TTC549 (cell line): Measurements from ENCODE around the gene DRAM1.
"Not testable (repeated sequence)": the region's sequence is repeated elsewhere in the genome, so short reads cannot be mapped to it uniquely, and the experiment has no call there.

ENCODE experiments used
- FAIRE-seq: peaks from 2 replicates; lab custom pipeline; 2012; peaks lifted over from hg19 to GRCh38; lab: Jason Lieb, UNC

DRAM1 gene

GRCh38 chr12:101876861-101877805 lies at the start of gene DRAM1:
Gene DRAM1, plus strand, starts transcription at chr12:101877580. Its CDS starts 210 bp downstream, at chr12:101877790.
- FAIRE-seq = no peak

- no peak for FAIRE-seq
Measured at GRCh38 chr12:101828463-101829196, 48.8 kb upstream of the DRAM1 start.

- FAIRE-seq = no peak
Measured at GRCh38 chr12:101829639-101830366, 47.6 kb upstream of the DRAM1 start.

GRCh38 chr12:101830367-101831325 lies 46.7 kb upstream of the DRAM1 start, which contains the start of gene GNPTAB:
Gene GNPTAB, minus strand, starts transcription at chr12:101830959. Its CDS starts 284 bp downstream, at chr12:101830675.
- no peak for FAIRE-seq

GRCh38 chr12:101832030-101832429 lies 45.4 kb upstream of the DRAM1 start:
- FAIRE-seq = no peak

- FAIRE-seq = no peak
Measured at GRCh38 chr12:101838628-101839323, 38.6 kb upstream of the DRAM1 start.

- FAIRE-seq = no peak
Measured at GRCh38 chr12:101839324-101840283, 37.8 kb upstream of the DRAM1 start.

GRCh38 chr12:101841069-101841468 lies 36.3 kb upstream of the DRAM1 start:
- no peak for FAIRE-seq

- no peak for FAIRE-seq
Measured at GRCh38 chr12:101845137-101845711, 32.2 kb upstream of the DRAM1 start.

GRCh38 chr12:101847325-101847724 lies 30.1 kb upstream of the DRAM1 start:
- FAIRE-seq = no peak

- FAIRE-seq = no peak
Measured at GRCh38 chr12:101850199-101850598, 27.2 kb upstream of the DRAM1 start.

GRCh38 chr12:101852998-101853397 lies 24.4 kb upstream of the DRAM1 start:
- no peak for FAIRE-seq

- FAIRE-seq = no peak
Measured at GRCh38 chr12:101854747-101855146, 22.6 kb upstream of the DRAM1 start.

- no peak for FAIRE-seq
Measured at GRCh38 chr12:101855364-101855884, 22.0 kb upstream of the DRAM1 start.

- FAIRE-seq = no peak
Measured at GRCh38 chr12:101855976-101856375, 21.4 kb upstream of the DRAM1 start.

- not testable (repeated sequence) for FAIRE-seq
Measured at GRCh38 chr12:101856614-101857013, 20.8 kb upstream of the DRAM1 start.

GRCh38 chr12:101857043-101857558 lies 20.3 kb upstream of the DRAM1 start:
- FAIRE-seq = no peak

GRCh38 chr12:101858361-101858760 lies 19.0 kb upstream of the DRAM1 start:
- no peak for FAIRE-seq
